Dermis blood vessel endothelial cell (primary cell): ENCODE measurements around the gene HTR3A. TPM values are rescaled to one million over a fixed set of nuclear protein-coding genes. Genes with fewer than 3 reads are reported as not detected.
"Not testable (repeated sequence)": the region's sequence is repeated elsewhere in the genome, so short reads cannot be mapped to it uniquely, and the experiment has no call there.

Source experiments
- DNase-seq: peaks from one replicate; pipeline ENCODE4 v3.0.0; 2010
- total RNA-seq: library from RNA; depleted of rRNA; stranded (reverse); fragments of >200 nt; gene quantifications from 2 replicates; pipeline ENCODE4 v1.2.3, GENCODE V29; 2014

HTR3A gene
- not detected in 2 replicates for total RNA-seq

GRCh38 chr11:113974741-113975470 lies at the start of gene HTR3A:
Gene HTR3A, plus strand, starts transcription at chr11:113975108. Its CDS starts 218 bp downstream, at chr11:113975326.
- DNase-seq = peak; percentile 30

- DNase-seq = no peak
These were observed 48.4 kb upstream of the HTR3A start for GRCh38 chr11:113926273-113927197.

- no peak for DNase-seq
These were observed 46.6 kb upstream of the HTR3A start for GRCh38 chr11:113928311-113928710.

- no peak for DNase-seq
These were observed 42.1 kb upstream of the HTR3A start for GRCh38 chr11:113932788-113933187.

- DNase-seq = not testable (repeated sequence)
These were observed 40.7 kb upstream of the HTR3A start for GRCh38 chr11:113934193-113934592.

- no peak for DNase-seq
These were observed 40.1 kb upstream of the HTR3A start for GRCh38 chr11:113934761-113935160.

- DNase-seq = no peak
These were observed 39.0 kb upstream of the HTR3A start for GRCh38 chr11:113935858-113936257.

GRCh38 chr11:113937918-113938317 lies 37.0 kb upstream of the HTR3A start:
- DNase-seq = no peak

- DNase-seq = no peak
These were observed 32.7 kb upstream of the HTR3A start for GRCh38 chr11:113942256-113942655.

GRCh38 chr11:113946162-113946561 lies 28.7 kb upstream of the HTR3A start:
- DNase-seq = not testable (repeated sequence)

GRCh38 chr11:113947994-113948393 lies 26.9 kb upstream of the HTR3A start:
- no peak for DNase-seq

- DNase-seq = no peak
These were observed 25.0 kb upstream of the HTR3A start for GRCh38 chr11:113949891-113950290.

GRCh38 chr11:113951537-113951936 lies 23.4 kb upstream of the HTR3A start:
- no peak for DNase-seq

- DNase-seq = no peak
These were observed 22.8 kb upstream of the HTR3A start for GRCh38 chr11:113952070-113952469.

GRCh38 chr11:113952588-113952987 lies 22.3 kb upstream of the HTR3A start:
- no peak for DNase-seq

GRCh38 chr11:113954235-113954634 lies 20.7 kb upstream of the HTR3A start:
- DNase-seq = no peak

GRCh38 chr11:113956986-113957385 lies 17.9 kb upstream of the HTR3A start:
- DNase-seq = no peak

- DNase-seq = no peak
These were observed 14.1 kb upstream of the HTR3A start for GRCh38 chr11:113960702-113961330.

GRCh38 chr11:113967361-113967760 lies 7.5 kb upstream of the HTR3A start:
- DNase-seq = no peak

- no peak for DNase-seq
These were observed 3.3 kb upstream of the HTR3A start for GRCh38 chr11:113971506-113972195.

GRCh38 chr11:113977071-113977490 lies 2.2 kb downstream of the HTR3A start:
- DNase-seq = no peak

GRCh38 chr11:113977701-113978100 lies 2.8 kb downstream of the HTR3A start:
- DNase-seq = no peak

- no peak for DNase-seq
These were observed 4.5 kb downstream of the HTR3A start for GRCh38 chr11:113979431-113979830.
